A673 (cell line): Measurements from ENCODE around the gene ALG10. TPM values are rescaled to one million over a fixed set of nuclear protein-coding genes. Genes with fewer than 3 reads are reported as not detected.
A peak's percentile ranks its signal among the peaks of the same experiment; 100 is the strongest.
"Not testable (repeated sequence)": the region's sequence is repeated elsewhere in the genome, so short reads cannot be mapped to it uniquely, and the experiment has no call there.

Source experiments
- BruUV-seq: library from RNA; stranded (reverse); fragments of 400-500 nt; replicated peaks from 2 replicates; lab custom pipeline; 2021; lab: Mats Ljungman, UMichigan
- CTCF ChIA-PET: fragments of 300-600 bp; sonication (Branson Sonifier 250); formaldehyde crosslinking; loops from one replicate; lab custom pipeline; 2022; ENCODE audit warnings: antibody characterized with exemption; lab: Charles Lee
- POLR2A ChIA-PET: fragments of 300-600 bp; sonication (Branson Sonifier 250); formaldehyde crosslinking; loops from one replicate; lab custom pipeline; 2022; ENCODE audit warnings: antibody characterized with exemption; ENCODE audit not compliant: low non-redundant PET; lab: Charles Lee
- DNase-seq: peaks from one replicate; pipeline ENCODE4 v3.0.0-alpha.2; 2015; ENCODE audit warnings: low spot score
- H3K27ac ChIP-seq: fragments of 200-600 bp; sonication (generic); 2 replicates; pipeline ENCODE4 v1.5.1; 2016; ENCODE audit warnings: mixed run types, low read depth, mild to moderate bottlenecking, mixed read lengths, antibody characterized with exemption, low read length; ENCODE audit not compliant: poor library complexity, severe bottlenecking
- H3K27me3 ChIP-seq: fragments of 200-600 bp; sonication (generic); replicated peaks from 2 replicates; pipeline ENCODE4 v1.6.1; 2017; ENCODE audit warnings: mixed run types, low read depth, mild to moderate bottlenecking, mixed read lengths, antibody characterized with exemption, low read length; ENCODE audit not compliant: insufficient read depth, poor library complexity
- H3K36me3 ChIP-seq: fragments of 200-600 bp; sonication (generic); 2 replicates; pipeline ENCODE4 v1.6.1; 2016; ENCODE audit warnings: mixed run types, mild to moderate bottlenecking, mixed read lengths, antibody characterized with exemption, low read length; ENCODE audit not compliant: insufficient read depth, poor library complexity, severe bottlenecking
- H3K4me1 ChIP-seq: fragments of 200-600 bp; sonication (generic); 2 replicates; pipeline ENCODE4 v1.6.1; 2017; ENCODE audit warnings: mixed run types, mild to moderate bottlenecking, mixed read lengths, antibody characterized with exemption, low read length; ENCODE audit not compliant: insufficient read depth, poor library complexity, severe bottlenecking
- H3K4me3 ChIP-seq: fragments of 200-600 bp; sonication (generic); 2 replicates; pipeline ENCODE4 v1.5.1; 2016; ENCODE audit warnings: low read depth, mixed run types, mild to moderate bottlenecking, mixed read lengths, low read length; ENCODE audit not compliant: poor library complexity, severe bottlenecking
- H3K9me3 ChIP-seq: fragments of 200-600 bp; sonication (generic); 2 replicates; pipeline ENCODE4 v1.6.1; 2016; ENCODE audit warnings: mixed run types, low read depth, mild to moderate bottlenecking, mixed read lengths, antibody characterized with exemption, low read length; ENCODE audit not compliant: poor library complexity, severe bottlenecking
- EZH2 ChIP-seq: fragments of 200-600 bp; sonication (generic); IDR thresholded peaks from 2 replicates; pipeline ENCODE4 v1.6.1; 2017; ENCODE audit warnings: borderline replicate concordance, low read depth, mild to moderate bottlenecking, mixed read lengths, antibody characterized with exemption, low read length; ENCODE audit not compliant: poor library complexity, severe bottlenecking
- intact Hi-C: fragments of 100-400 bp; cut with micrococcal nuclease; formaldehyde crosslinking; loops from one replicate; pipeline ENCODE4 v1.10.0; 2022; ENCODE audit not compliant: unreplicated experiment
- total RNA-seq: library from RNA; stranded (reverse); gene quantifications from 2 replicates; pipeline ENCODE4 v1.2.3, GENCODE V29; 2021
- TF ChIP-seq, protein P1 (sequence below): fragments of 300-800, 200-600 bp; sonication (generic); conservative IDR thresholded peaks from 2 replicates; pipeline ENCODE4 v1.5.1; 2017; ENCODE audit warnings: low read depth, mild to moderate bottlenecking, antibody characterized with exemption, low read length, moderate library complexity, mixed read lengths

Gene ALG10
- total RNA-seq, 1 experiment from 2014 or later: 19.4 TPM

DNA sequence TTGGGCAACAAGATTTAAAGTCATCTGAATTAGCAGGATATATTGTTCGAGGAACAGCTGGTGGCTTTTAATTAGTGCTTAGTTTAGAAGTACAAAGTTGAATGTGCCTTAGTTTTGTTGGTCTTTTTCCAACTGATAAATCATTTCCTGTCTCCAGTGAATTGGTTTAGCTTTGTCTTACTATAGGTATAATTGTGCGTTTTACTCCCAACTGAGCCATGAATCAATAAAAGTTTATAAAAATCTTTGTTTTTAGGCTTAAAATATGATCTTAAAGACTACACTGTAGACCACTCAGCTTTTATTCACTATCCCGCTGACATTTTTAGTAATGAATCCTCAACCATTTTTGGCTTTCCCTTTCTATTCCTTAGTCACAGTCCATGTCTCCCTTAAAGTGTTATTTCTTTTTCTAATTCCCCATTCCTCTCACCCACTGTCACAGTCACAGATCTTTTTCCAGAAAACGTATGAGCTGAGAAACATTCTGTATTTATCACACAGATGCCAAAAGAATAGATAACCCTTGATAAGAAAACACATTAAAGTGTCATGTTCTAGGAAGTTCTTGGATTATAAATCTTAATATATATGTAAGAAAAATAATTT lies 34.0 kb upstream of the ALG10 start:
- Histone ChIP-seq H3K27ac (no peak overlapping the region), H3K36me3 (no peaks in the 10 kb centered on the region), H3K4me1 (no peaks in the 10 kb centered on the region), H3K4me3 (no peak overlapping the region), H3K27me3 (peaks cover 6% of the 10 kb centered on the region), H3K9me3 (no peaks in the 10 kb centered on the region)
- peak; percentile 11 for DNase-seq
- no TSS peak for BruUV-seq
- intact Hi-C loops: no loop called here
- no peak for TF ChIP-seq EZH2
- TF ChIP-seq, protein P1, sequence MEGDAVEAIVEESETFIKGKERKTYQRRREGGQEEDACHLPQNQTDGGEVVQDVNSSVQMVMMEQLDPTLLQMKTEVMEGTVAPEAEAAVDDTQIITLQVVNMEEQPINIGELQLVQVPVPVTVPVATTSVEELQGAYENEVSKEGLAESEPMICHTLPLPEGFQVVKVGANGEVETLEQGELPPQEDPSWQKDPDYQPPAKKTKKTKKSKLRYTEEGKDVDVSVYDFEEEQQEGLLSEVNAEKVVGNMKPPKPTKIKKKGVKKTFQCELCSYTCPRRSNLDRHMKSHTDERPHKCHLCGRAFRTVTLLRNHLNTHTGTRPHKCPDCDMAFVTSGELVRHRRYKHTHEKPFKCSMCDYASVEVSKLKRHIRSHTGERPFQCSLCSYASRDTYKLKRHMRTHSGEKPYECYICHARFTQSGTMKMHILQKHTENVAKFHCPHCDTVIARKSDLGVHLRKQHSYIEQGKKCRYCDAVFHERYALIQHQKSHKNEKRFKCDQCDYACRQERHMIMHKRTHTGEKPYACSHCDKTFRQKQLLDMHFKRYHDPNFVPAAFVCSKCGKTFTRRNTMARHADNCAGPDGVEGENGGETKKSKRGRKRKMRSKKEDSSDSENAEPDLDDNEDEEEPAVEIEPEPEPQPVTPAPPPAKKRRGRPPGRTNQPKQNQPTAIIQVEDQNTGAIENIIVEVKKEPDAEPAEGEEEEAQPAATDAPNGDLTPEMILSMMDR: no peak
- ChIA-PET CTCF (no interaction called here), POLR2A (no interaction called here)

DNA sequence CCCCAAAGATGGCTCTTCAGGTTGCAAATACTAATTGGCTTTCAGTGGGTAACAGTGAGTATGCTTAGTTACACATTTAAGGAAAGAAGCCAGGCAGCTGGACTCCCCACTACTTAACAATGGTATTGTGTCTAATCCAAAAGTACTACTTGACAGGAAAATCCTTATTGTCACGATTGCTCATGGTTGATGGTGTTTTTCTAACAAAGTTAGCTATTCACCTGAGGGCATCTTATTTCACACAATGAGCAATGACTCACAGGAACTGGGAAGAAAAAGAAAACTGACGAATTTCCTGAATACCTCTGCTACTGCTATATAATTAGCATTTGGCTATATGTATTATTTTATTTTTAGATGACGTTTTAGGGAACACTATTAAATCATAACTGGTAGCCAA lies 33.4 kb upstream of the ALG10 start:
- DNase-seq: peak; percentile 4
- peaks cover 6% of the 10 kb centered on the region for H3K27me3 ChIP-seq
- TF ChIP-seq EZH2: no peak
- TF ChIP-seq, protein P1: no peak
- BruUV-seq: no TSS peak
- intact Hi-C loops: no loop called here
- ChIA-PET CTCF (no interaction called here), POLR2A (no interaction called here)
- H3K27ac ChIP-seq: no peak overlapping the region
- H3K4me1 ChIP-seq: no peaks in the 10 kb centered on the region
- no peaks in the 10 kb centered on the region for H3K36me3 ChIP-seq
- H3K4me3 ChIP-seq: no peak overlapping the region
- H3K9me3 ChIP-seq: no peaks in the 10 kb centered on the region

DNA sequence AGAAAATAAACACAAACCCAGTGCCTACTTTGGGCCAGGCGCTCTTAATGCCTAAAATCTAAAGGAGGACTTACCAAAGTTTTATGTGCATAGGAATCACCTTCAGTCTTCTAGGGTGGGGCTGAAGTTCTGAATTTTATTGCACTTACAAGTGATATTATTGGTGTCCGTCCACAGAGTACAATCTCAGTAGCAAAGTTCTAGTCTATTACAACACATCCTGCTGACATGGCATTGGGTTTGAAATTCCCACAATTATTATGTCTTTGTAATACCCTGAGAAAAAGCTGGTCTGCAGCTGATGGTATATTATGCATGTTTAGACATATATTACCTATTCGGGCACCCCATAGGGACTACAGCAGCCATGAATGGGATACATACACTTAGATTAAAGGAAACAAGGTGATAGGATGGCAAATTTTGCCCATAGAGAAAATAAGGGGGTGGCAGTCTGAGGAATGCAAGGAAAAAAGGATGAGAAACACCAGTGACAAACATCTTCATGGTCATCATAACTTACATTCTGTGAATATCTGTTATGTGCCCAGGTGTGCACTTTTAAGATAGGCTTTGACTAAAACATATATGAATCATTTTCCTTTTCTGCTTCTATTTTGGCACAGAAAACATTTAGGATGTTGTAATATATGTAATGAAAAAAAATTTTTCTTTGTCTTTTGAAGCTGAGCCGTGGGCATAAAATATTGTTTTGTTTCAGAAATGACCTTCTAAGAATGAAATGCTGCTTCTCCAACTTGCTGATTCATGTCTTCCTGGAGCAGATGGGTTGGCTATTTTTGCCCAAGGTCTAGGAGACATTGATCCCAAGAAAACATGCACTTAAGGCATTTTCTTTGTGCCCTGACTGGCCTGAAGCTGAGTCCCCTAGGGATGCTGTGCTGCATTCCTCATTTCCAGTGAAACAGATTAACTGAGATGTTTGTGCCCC lies 27.2 kb upstream of the ALG10 start:
- H3K27me3 ChIP-seq: peaks cover 6% of the 10 kb centered on the region
- ChIA-PET CTCF (no interaction called here), POLR2A (no interaction called here)
- no peak for DNase-seq
- no peaks in the 10 kb centered on the region for H3K9me3 ChIP-seq
- intact Hi-C loops: no loop called here
- H3K36me3 ChIP-seq: no peaks in the 10 kb centered on the region
- no peak for TF ChIP-seq EZH2
- TF ChIP-seq, protein P1: no peak
- H3K4me1 ChIP-seq: no peaks in the 10 kb centered on the region
- H3K4me3 ChIP-seq: no peak overlapping the region
- no TSS peak for BruUV-seq
- H3K27ac ChIP-seq: no peak overlapping the region

DNA sequence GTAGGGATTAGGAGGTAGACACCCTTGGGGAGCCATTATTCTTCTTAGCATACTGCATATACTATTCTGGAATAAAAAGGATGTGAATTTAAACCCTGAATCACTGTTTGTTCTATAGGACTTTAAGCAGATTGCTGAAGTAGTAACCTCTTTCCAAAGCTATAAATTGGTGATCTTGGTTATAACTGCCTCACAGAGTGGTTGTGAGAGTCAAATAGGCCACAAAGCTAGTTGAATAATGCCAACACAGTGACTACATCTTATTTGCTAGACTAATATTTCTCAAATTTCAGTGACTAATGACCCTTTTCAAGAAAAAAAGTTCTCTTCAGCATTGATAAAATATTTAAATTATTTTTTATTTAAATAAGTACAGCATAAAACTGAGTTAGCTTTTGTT lies 13.5 kb upstream of the ALG10 start:
- DNase-seq, intact Hi-C loops, POLR2A ChIA-PET, H3K36me3 ChIP-seq, H3K9me3 ChIP-seq, CTCF ChIA-PET, H3K4me1 ChIP-seq, H3K27me3 ChIP-seq, H3K4me3 ChIP-seq, BruUV-seq, H3K27ac ChIP-seq: not testable (repeated sequence)
